Measurements from ENCODE around the gene RGS17.
A peak's percentile ranks its signal among the peaks of the same experiment; 100 is the strongest.

Gene RGS17

DNA sequence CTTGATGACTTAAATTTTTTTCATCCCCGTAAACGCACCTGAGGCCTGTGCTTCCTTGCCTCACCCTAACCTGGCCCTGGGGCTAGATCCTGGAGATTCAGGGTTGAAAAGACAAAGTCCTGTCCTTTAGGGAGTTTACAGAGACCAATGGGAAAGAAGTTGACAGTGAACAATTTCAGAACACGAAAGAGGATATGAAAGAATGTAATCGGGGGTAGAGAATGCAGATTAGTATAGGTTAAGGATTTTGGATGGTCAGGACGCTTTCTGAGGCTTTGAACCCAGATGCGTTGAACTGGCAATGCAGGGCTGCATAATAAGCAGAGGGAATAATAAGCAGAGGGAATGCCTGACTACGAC is 146.6 kb downstream of the RGS17 start:
- peaks cover 67% of the 10 kb centered on the region for H3K79me2 ChIP-seq (ENCODE audit: insufficient read depth, low read depth)
- no peaks in the 10 kb centered on the region for H3K27me3 ChIP-seq (ENCODE audit: insufficient read depth, low read depth)
- H3K4me1 ChIP-seq (ENCODE audit: low read depth, poor library complexity, severe bottlenecking): peaks cover 38% of the 10 kb centered on the region
- peak overlapping the region; percentile 87 for H3K9ac ChIP-seq
- peaks cover 13% of the 10 kb centered on the region for H4K20me1 ChIP-seq (ENCODE audit: insufficient read depth)
- TF ChIP-seq, protein P1, sequence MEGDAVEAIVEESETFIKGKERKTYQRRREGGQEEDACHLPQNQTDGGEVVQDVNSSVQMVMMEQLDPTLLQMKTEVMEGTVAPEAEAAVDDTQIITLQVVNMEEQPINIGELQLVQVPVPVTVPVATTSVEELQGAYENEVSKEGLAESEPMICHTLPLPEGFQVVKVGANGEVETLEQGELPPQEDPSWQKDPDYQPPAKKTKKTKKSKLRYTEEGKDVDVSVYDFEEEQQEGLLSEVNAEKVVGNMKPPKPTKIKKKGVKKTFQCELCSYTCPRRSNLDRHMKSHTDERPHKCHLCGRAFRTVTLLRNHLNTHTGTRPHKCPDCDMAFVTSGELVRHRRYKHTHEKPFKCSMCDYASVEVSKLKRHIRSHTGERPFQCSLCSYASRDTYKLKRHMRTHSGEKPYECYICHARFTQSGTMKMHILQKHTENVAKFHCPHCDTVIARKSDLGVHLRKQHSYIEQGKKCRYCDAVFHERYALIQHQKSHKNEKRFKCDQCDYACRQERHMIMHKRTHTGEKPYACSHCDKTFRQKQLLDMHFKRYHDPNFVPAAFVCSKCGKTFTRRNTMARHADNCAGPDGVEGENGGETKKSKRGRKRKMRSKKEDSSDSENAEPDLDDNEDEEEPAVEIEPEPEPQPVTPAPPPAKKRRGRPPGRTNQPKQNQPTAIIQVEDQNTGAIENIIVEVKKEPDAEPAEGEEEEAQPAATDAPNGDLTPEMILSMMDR (conservative IDR thresholded peaks at IDR 0.05; ENCODE audit: low read depth, low read length): no peak
- peak overlapping the region; percentile 84 for H3K27ac ChIP-seq
- H2AFZ ChIP-seq (ENCODE audit: low read depth): 0 out of 2 replicates have a peak overlapping the region, but pooled peaks have one; percentile 19
- H3K36me3 ChIP-seq (ENCODE audit: insufficient read depth): no peaks in the 10 kb centered on the region; the same call in 1 of the 2 replicates
- H3K4me2 ChIP-seq: peak overlapping the region; percentile 84
- no peak overlapping the region for H3K4me3 ChIP-seq (IDR thresholded peaks at IDR 0.05; ENCODE audit: insufficient read depth, low read depth, low read length)

DNA sequence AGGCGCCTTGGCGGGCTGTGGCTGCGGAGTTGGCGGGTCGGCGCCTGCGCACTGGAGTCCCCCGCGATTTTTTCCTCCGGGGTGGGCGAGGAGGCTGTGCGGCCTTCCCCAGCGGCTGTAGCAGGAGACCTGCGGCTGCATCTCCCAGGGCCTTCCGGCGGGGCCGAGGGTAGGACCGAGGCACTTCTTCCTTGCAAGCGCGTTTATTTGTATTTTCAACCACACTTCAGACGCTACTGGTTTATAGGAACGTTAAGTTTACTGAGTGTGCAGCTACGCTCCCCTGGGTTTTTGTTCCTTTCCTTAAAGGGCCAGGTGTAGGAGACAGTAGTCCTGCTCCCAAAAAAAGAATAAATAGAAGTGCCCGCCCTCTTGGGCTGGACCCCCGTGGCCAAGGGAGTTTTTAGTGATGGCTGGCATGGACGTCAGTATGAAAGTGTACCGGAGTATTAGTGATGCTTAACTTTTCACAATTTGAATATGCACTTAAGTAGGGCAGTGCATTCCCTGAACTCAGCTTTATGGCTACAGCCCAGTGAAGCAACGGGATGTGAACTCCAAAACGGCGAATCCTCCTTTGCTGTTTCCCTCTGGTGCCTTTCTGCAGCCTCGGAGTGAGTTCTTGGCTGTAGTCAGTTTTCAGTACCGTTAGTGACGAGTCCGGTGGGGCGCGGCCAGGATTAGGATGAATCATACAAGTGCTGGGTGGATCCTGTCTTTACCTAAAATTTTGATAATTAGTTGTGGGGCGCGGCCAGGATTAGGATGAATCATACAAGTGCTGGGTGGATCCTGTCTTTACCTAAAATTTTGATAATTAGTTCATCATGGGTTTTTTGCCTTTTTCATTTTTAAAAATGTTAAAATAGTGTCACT is 147.2 kb downstream of the RGS17 start:
- Histone ChIP-seq H3K4me3 (IDR thresholded peaks at IDR 0.05; ENCODE audit: insufficient read depth, low read depth, low read length) (no peak overlapping the region), H3K36me3 (ENCODE audit: insufficient read depth) (peaks cover 5% of the 10 kb centered on the region), H3K27me3 (ENCODE audit: insufficient read depth, low read depth) (no peaks in the 10 kb centered on the region), H3K4me2 (peak overlapping the region; percentile 84), H4K20me1 (ENCODE audit: insufficient read depth) (peaks cover 19% of the 10 kb centered on the region), H3K79me2 (ENCODE audit: insufficient read depth, low read depth) (peaks cover 73% of the 10 kb centered on the region), H2AFZ (ENCODE audit: low read depth) (peak overlapping the region; percentile 43), H3K9ac (peak overlapping the region; percentile 87), H3K4me1 (ENCODE audit: low read depth, poor library complexity, severe bottlenecking) (peaks cover 45% of the 10 kb centered on the region), H3K27ac (peak overlapping the region; percentile 84)
- TF ChIP-seq, protein P1 (conservative IDR thresholded peaks at IDR 0.05; ENCODE audit: low read depth, low read length): no peak

DNA sequence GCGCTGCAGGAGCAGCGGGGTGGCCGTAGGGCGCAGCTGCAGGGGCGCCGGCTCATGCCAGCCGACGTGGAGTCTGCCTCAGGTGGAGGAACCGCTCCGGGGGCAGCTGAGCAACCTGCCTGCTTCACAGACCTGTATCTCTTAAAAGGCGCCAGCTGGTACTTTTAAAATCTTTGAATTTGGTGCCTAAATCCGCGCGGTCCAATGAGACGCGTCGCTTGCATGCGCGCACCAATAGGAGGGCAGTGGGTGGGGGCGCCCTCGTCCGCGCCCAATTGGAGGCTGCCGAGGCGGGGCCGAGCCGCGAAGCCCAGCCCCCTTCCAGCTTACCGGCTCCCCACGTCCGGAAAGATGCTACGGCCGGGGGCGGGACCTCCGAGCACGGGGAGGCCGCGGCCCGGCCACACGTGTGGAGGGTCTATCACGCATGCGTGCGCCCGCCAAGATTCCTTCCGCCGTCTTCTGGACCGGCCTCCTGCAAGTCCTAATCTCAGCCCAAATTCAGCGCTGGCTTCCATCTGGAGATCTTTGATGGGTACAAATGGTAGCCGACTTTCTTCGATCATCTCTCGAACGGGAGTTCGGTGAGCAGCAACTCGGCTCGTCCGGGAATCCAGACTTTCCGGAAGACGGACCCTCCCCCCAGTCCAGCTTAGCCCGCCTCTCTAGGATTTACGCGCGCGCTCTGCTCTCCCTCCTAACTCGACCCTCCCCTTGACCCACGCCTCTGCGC is 148.0 kb downstream of the RGS17 start, which contains the start of gene FBXO5:
Gene FBXO5, minus strand, starts transcription at position 138 of the 733 bp plus-strand sequence. Its CDS starts 82 bp downstream, at position 56.
- Histone ChIP-seq H4K20me1 (ENCODE audit: insufficient read depth) (peaks cover 24% of the 10 kb centered on the region), H3K79me2 (ENCODE audit: insufficient read depth, low read depth) (peaks cover 81% of the 10 kb centered on the region), H2AFZ (ENCODE audit: low read depth) (peak within 1 kb of the TSS; percentile 43)

More for the DNA sequence above, 148.0 kb downstream of the RGS17 start, which contains the start of gene FBXO5:
- Histone ChIP-seq H3K4me3 (IDR thresholded peaks at IDR 0.05; ENCODE audit: insufficient read depth, low read depth, low read length) (no peak within 1 kb of the TSS), H3K9ac (peak within 1 kb of the TSS; percentile 87), H3K4me2 (peak within 1 kb of the TSS; percentile 84), H3K27me3 (ENCODE audit: insufficient read depth, low read depth) (no peaks in the 10 kb centered on the region), H3K4me1 (ENCODE audit: low read depth, poor library complexity, severe bottlenecking) (peaks cover 51% of the 10 kb centered on the region), H3K36me3 (ENCODE audit: insufficient read depth) (peaks cover 5% of the 10 kb centered on the region), H3K27ac (peak within 1 kb of the TSS; percentile 84)
- TF ChIP-seq, protein P1 (conservative IDR thresholded peaks at IDR 0.05; ENCODE audit: low read depth, low read length): no peak
